HepG2 (cell line): Measurements from ENCODE around the gene NANOS1. TPM values are rescaled to one million over a fixed set of nuclear protein-coding genes. Genes with fewer than 3 reads are reported as not detected.

Experiments used
- HES4 ChIP-seq: sonication (generic); formaldehyde crosslinking; IDR thresholded peaks from 2 replicates; pipeline ENCODE4 v1.9.0; 2021; ENCODE audit warnings: mild to moderate bottlenecking, missing genetic modification reagents, borderline replicate concordance
- KDM3A ChIP-seq: IDR thresholded peaks from 2 replicates; pipeline ENCODE4 v1.6.1; 2018; ENCODE audit warnings: low read depth, missing compliant biosample characterization
- RXRA ChIP-seq: sonication (generic); formaldehyde crosslinking; IDR thresholded peaks from 2 replicates; pipeline ENCODE4 v1.5.1; 2020; ENCODE audit warnings: missing genetic modification reagents
- ZNF225 ChIP-seq: sonication (generic); formaldehyde crosslinking; IDR thresholded peaks from 2 replicates; pipeline ENCODE4 v1.4.0; 2020; ENCODE audit warnings: mild to moderate bottlenecking, missing genetic modification reagents
- ZNF264 ChIP-seq: sonication (generic); formaldehyde crosslinking; IDR thresholded peaks from 2 replicates; pipeline ENCODE4 v1.4.0; 2020; ENCODE audit warnings: missing genetic modification reagents
- ZNF547 ChIP-seq: sonication (generic); formaldehyde crosslinking; IDR thresholded peaks from 2 replicates; pipeline ENCODE4 v1.5.1; 2020; ENCODE audit warnings: mild to moderate bottlenecking, missing genetic modification reagents
- ZNF772 ChIP-seq: sonication (generic); formaldehyde crosslinking; IDR thresholded peaks from 2 replicates; pipeline ENCODE4 v1.5.0; 2020; ENCODE audit warnings: mild to moderate bottlenecking, missing genetic modification reagents
- ZSCAN12 ChIP-seq: sonication (generic); formaldehyde crosslinking; IDR thresholded peaks from 2 replicates; pipeline ENCODE4 v1.9.0; 2021; ENCODE audit warnings: mild to moderate bottlenecking, missing genetic modification reagents
- ZSCAN22 ChIP-seq: sonication (generic); formaldehyde crosslinking; IDR thresholded peaks from 2 replicates; pipeline ENCODE4 v1.4.0; 2020; ENCODE audit warnings: mild to moderate bottlenecking, missing genetic modification reagents
- ZSCAN9 ChIP-seq: IDR thresholded peaks from 2 replicates; pipeline ENCODE4 v1.6.1; 2016; ENCODE audit warnings: borderline replicate concordance
- polyA plus RNA-seq, 8 experiments: library from polyadenylated mRNA; depleted of rRNA in 3 of 8; stranded (reverse) in 7 of 8; unstranded in 1 of 8; fragments of >200 nt; fragmentation: Illumina TruSeq in 4 of 8; extraction: Trizol in 4 of 8; gene quantifications; 2 replicates each; pipeline versions ENCODE4 v1.2.1 to v1.2.3, GENCODE V29; 2011 to 2016; ENCODE audit warnings: low read depth in 4 of 8, missing spikeins in 1 of 8, mixed read lengths in 1 of 8; ENCODE audit not compliant: insufficient read depth in 1 of 8
- total RNA-seq, 5 experiments: library from RNA; depleted of rRNA; stranded (reverse); fragments of >200 nt; fragmentation: Illumina TruSeq; extraction: Trizol; gene quantifications; 2 replicates each; pipeline ENCODE4 v1.2.3, GENCODE V29; 2016; ENCODE audit warnings: low read depth in 1 of 5
- TF ChIP-seq, protein P1 (sequence below): sonication (generic); formaldehyde crosslinking; IDR thresholded peaks from 2 replicates; pipeline ENCODE4 v1.8.0; 2022; ENCODE audit warnings: mild to moderate bottlenecking, missing genetic modification reagents, moderate library complexity
- TF ChIP-seq, protein P2 (sequence below): sonication (generic); formaldehyde crosslinking; IDR thresholded peaks from 2 replicates; pipeline ENCODE4 v1.9.0; 2021; ENCODE audit warnings: mild to moderate bottlenecking, missing genetic modification reagents
- TF ChIP-seq, protein P3 (sequence below): sonication (generic); formaldehyde crosslinking; IDR thresholded peaks from 2 replicates; pipeline ENCODE4 v1.5.0; 2020; ENCODE audit warnings: mild to moderate bottlenecking, low read depth, missing genetic modification reagents, borderline replicate concordance
- TF ChIP-seq, protein P4 (sequence below): sonication (generic); formaldehyde crosslinking; IDR thresholded peaks from 2 replicates; pipeline ENCODE4 v1.8.1; 2023; ENCODE audit warnings: mild to moderate bottlenecking, missing genetic modification reagents
- TF ChIP-seq, protein P5 (sequence below): sonication (generic); formaldehyde crosslinking; IDR thresholded peaks from 2 replicates; pipeline ENCODE4 v1.4.0; 2020; ENCODE audit warnings: missing genetic modification reagents, low read depth, mild to moderate bottlenecking, borderline replicate concordance
- TF ChIP-seq, protein P6 (sequence below): sonication (generic); formaldehyde crosslinking; IDR thresholded peaks from 2 replicates; pipeline ENCODE4 v1.4.0; 2020; ENCODE audit warnings: mild to moderate bottlenecking, missing genetic modification reagents, borderline replicate concordance

NANOS1 gene
- total and polyA plus RNA-seq, 2 of the 13 experiments (the other 11 are each of a cell fraction or from before 2014, with no cell fraction given), result 1.7 to 2.2 TPM

DNA sequence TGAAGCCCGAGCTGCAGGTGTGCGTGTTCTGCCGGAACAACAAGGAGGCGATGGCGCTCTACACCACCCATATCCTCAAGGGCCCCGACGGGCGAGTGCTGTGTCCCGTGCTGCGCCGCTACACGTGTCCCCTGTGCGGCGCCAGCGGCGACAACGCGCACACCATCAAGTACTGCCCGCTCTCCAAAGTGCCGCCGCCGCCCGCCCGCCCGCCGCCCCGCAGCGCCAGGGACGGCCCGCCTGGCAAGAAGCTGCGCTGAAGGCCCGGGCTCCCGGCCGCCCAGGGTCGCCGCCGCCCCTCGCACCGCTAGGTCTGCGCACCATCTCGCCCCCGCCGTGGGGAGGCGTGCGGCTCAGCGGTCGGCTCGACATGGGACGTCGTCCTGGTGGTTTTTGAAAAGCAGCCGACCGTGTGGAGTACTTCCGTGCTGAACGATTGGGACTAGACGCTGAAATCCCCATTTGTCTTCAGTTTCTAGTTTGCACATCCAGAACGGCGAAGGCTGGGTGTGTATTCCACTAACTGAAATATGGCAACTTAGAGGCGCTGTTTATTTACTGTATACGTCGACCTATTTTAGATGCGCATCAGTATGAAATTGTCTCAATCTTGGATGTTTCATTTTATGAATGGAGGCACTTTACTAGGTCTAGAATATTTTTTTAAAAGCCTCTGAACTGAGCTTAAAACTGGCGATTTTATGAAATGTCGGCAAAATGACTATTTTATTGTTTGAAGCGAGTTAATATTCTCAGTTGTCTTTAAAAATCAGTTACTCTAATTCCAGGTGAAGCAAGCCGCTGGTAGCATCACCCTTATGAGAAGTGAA is 1.1 kb downstream of the NANOS1 start (continued):
- TF ChIP-seq, protein P1, sequence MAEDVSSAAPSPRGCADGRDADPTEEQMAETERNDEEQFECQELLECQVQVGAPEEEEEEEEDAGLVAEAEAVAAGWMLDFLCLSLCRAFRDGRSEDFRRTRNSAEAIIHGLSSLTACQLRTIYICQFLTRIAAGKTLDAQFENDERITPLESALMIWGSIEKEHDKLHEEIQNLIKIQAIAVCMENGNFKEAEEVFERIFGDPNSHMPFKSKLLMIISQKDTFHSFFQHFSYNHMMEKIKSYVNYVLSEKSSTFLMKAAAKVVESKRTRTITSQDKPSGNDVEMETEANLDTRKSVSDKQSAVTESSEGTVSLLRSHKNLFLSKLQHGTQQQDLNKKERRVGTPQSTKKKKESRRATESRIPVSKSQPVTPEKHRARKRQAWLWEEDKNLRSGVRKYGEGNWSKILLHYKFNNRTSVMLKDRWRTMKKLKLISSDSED (CRISPR knock-in tag), result no peak
- TF ChIP-seq RXRA (CRISPR knock-in tag) (0 out of 2 replicates have a peak, but pooled peaks have one; percentile 6), HES4 (CRISPR knock-in tag) (peak; percentile 89), ZSCAN12 (CRISPR knock-in tag) (no peak), ZNF225 (CRISPR knock-in tag) (no peak), ZSCAN9 (CRISPR knock-in tag) (no peak), KDM3A (no peak), ZNF772 (CRISPR knock-in tag) (no peak; the same call in 1 of the 2 replicates), ZNF264 (no peak), ZSCAN22 (CRISPR knock-in tag) (no peak), ZNF547 (CRISPR knock-in tag) (no peak)
- TF ChIP-seq, protein P2, sequence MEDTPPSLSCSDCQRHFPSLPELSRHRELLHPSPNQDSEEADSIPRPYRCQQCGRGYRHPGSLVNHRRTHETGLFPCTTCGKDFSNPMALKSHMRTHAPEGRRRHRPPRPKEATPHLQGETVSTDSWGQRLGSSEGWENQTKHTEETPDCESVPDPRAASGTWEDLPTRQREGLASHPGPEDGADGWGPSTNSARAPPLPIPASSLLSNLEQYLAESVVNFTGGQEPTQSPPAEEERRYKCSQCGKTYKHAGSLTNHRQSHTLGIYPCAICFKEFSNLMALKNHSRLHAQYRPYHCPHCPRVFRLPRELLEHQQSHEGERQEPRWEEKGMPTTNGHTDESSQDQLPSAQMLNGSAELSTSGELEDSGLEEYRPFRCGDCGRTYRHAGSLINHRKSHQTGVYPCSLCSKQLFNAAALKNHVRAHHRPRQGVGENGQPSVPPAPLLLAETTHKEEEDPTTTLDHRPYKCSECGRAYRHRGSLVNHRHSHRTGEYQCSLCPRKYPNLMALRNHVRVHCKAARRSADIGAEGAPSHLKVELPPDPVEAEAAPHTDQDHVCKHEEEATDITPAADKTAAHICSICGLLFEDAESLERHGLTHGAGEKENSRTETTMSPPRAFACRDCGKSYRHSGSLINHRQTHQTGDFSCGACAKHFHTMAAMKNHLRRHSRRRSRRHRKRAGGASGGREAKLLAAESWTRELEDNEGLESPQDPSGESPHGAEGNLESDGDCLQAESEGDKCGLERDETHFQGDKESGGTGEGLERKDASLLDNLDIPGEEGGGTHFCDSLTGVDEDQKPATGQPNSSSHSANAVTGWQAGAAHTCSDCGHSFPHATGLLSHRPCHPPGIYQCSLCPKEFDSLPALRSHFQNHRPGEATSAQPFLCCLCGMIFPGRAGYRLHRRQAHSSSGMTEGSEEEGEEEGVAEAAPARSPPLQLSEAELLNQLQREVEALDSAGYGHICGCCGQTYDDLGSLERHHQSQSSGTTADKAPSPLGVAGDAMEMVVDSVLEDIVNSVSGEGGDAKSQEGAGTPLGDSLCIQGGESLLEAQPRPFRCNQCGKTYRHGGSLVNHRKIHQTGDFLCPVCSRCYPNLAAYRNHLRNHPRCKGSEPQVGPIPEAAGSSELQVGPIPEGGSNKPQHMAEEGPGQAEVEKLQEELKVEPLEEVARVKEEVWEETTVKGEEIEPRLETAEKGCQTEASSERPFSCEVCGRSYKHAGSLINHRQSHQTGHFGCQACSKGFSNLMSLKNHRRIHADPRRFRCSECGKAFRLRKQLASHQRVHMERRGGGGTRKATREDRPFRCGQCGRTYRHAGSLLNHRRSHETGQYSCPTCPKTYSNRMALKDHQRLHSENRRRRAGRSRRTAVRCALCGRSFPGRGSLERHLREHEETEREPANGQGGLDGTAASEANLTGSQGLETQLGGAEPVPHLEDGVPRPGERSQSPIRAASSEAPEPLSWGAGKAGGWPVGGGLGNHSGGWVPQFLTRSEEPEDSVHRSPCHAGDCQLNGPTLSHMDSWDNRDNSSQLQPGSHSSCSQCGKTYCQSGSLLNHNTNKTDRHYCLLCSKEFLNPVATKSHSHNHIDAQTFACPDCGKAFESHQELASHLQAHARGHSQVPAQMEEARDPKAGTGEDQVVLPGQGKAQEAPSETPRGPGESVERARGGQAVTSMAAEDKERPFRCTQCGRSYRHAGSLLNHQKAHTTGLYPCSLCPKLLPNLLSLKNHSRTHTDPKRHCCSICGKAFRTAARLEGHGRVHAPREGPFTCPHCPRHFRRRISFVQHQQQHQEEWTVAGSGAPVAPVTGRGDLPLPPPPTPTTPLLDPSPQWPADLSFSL (CRISPR knock-in tag), result no peak
- TF ChIP-seq, protein P3, sequence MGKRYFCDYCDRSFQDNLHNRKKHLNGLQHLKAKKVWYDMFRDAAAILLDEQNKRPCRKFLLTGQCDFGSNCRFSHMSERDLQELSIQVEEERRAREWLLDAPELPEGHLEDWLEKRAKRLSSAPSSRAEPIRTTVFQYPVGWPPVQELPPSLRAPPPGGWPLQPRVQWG (CRISPR knock-in tag), result no peak
- TF ChIP-seq, protein P4, sequence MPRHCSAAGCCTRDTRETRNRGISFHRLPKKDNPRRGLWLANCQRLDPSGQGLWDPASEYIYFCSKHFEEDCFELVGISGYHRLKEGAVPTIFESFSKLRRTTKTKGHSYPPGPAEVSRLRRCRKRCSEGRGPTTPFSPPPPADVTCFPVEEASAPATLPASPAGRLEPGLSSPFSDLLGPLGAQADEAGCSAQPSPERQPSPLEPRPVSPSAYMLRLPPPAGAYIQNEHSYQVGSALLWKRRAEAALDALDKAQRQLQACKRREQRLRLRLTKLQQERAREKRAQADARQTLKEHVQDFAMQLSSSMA (CRISPR knock-in tag), result 0 out of 2 replicates have a peak, but pooled peaks have one; percentile 39
- TF ChIP-seq, protein P5, sequence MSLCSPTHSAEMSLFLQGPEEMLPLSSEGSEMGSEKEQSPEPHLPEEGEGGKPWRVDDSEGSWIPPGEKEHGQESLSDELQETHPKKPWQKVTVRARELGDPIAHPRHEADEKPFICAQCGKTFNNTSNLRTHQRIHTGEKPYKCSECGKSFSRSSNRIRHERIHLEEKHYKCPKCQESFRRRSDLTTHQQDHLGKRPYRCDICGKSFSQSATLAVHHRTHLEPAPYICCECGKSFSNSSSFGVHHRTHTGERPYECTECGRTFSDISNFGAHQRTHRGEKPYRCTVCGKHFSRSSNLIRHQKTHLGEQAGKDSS (CRISPR knock-in tag), result no peak
- TF ChIP-seq, protein P6, sequence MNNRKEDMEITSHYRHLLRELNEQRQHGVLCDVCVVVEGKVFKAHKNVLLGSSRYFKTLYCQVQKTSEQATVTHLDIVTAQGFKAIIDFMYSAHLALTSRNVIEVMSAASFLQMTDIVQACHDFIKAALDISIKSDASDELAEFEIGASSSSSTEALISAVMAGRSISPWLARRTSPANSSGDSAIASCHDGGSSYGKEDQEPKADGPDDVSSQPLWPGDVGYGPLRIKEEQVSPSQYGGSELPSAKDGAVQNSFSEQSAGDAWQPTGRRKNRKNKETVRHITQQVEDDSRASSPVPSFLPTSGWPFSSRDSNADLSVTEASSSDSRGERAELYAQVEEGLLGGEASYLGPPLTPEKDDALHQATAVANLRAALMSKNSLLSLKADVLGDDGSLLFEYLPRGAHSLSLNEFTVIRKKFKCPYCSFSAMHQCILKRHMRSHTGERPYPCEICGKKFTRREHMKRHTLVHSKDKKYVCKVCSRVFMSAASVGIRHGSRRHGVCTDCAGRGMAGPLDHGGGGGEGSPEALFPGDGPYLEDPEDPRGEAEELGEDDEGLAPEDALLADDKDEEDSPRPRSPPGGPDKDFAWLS, result no peak
